SK-N-MC (cell line): ENCODE results near the gene BRINP3.

ENCODE experiments used
- DNase-seq: peaks from one replicate; pipeline ENCODE4 v3.0.0-alpha.2; 2011; ENCODE audit warnings: low read depth, low spot score
- H3K27ac ChIP-seq: fragments of 200-600 bp; sonication (generic); 2 replicates; pipeline ENCODE4 v1.5.1; 2016; ENCODE audit warnings: mixed run types
- H3K36me3 ChIP-seq: fragments of 200-600 bp; sonication (generic); 2 replicates; pipeline ENCODE4 v1.6.1; 2017; ENCODE audit warnings: antibody characterized with exemption, low read length, mixed read lengths; ENCODE audit not compliant: insufficient read depth
- H3K4me3 ChIP-seq: fragments of 200-600 bp; sonication (generic); 2 replicates; pipeline ENCODE4 v1.5.1; 2016
- H3K9ac ChIP-seq: fragments of 200-600 bp; sonication (generic); 2 replicates; pipeline ENCODE4 v1.8.0; 2017; ENCODE audit warnings: mixed run types, mixed read lengths; ENCODE audit not compliant: insufficient read length
- H3K9me3 ChIP-seq: fragments of 200-600 bp; sonication (generic); 2 replicates; pipeline ENCODE4 v1.6.1; 2017; ENCODE audit warnings: low read depth, mild to moderate bottlenecking, antibody characterized with exemption, low read length, moderate library complexity, mixed read lengths
- EZH2 ChIP-seq: fragments of 200-600 bp; sonication (generic); IDR thresholded peaks from one replicate; pipeline ENCODE4 v1.6.1; 2017; ENCODE audit warnings: antibody characterized with exemption
- FOXP2 ChIP-seq: optimal IDR thresholded peaks from 2 replicates; pipeline ENCODE3; 2011; ENCODE audit warnings: mild to moderate bottlenecking, moderate library complexity; ENCODE audit not compliant: insufficient read depth; ENCODE audit errors: extremely low read length, control extremely low read depth
- POLR2AphosphoS5 ChIP-seq: IDR thresholded peaks from 2 replicates; pipeline ENCODE4 v1.6.1; 2012; ENCODE audit warnings: mild to moderate bottlenecking, low read depth, low read length, borderline replicate concordance

Gene BRINP3

GRCh38 chr1:190472042-190472441 is 5.6 kb downstream of the BRINP3 start:
- no peak for DNase-seq
- H3K36me3 ChIP-seq, result no peaks in the 10 kb centered on the region
- no peak overlapping the region for H3K4me3 ChIP-seq
- TF ChIP-seq EZH2, result no peak
- no peak for TF ChIP-seq POLR2AphosphoS5
- TF ChIP-seq FOXP2, result no peak
- no peaks in the 10 kb centered on the region for H3K9me3 ChIP-seq
- no peak overlapping the region for H3K9ac ChIP-seq
- no peak overlapping the region for H3K27ac ChIP-seq

GRCh38 chr1:190464690-190465089 is 13.0 kb downstream of the BRINP3 start:
- Histone ChIP-seq H3K9ac (no peak overlapping the region), H3K4me3 (no peak overlapping the region), H3K36me3 (no peaks in the 10 kb centered on the region), H3K27ac (no peak overlapping the region), H3K9me3 (no peaks in the 10 kb centered on the region)
- TF ChIP-seq EZH2 (no peak), FOXP2 (no peak), POLR2AphosphoS5 (no peak)
- no peak for DNase-seq

DNA sequence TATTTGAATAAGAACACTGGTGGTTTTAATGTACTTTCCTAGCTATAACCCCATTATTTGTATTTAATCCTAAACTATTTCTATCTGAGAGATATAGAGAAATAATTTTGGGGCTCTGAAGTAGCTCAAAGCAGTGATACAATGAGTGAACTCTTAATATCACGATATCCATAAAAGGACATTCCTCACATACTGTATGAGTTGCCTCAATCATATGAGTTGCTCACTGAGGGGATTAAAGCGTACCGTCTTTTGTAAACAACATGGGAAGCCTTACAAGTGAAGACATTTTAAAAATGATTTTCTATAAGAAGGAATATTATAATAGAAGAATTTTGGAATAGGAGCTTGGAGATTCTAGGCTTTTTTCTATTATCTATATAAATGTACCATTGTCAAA is 21.5 kb downstream of the BRINP3 start:
- Histone ChIP-seq H3K9me3 (no peaks in the 10 kb centered on the region), H3K27ac (peak overlapping the region; percentile 35; the same call in 1 of the 2 replicates), H3K9ac (no peak overlapping the region), H3K36me3 (no peaks in the 10 kb centered on the region), H3K4me3 (no peak overlapping the region)
- TF ChIP-seq EZH2 (no peak), FOXP2 (no peak), POLR2AphosphoS5 (no peak)
- DNase-seq, result no peak

DNA sequence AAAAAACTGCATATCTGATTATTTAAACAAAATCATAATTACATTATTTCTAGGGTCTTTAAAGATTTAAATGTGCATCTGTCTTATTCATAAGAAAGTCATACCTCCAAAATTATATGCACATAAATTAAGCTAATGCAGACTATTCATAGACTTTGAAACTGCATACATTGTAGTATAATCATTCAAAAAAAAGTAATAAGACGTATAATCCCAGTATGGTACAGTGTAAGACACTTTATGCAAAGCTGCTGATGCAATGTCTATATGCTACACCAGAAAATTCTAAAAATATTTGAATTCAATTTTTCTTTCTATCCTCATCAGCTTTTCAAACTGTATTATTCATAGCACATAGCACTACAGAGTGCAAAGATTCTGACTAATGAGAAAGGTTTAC is 22.0 kb downstream of the BRINP3 start:
- DNase-seq, result no peak
- H3K9me3 ChIP-seq, result no peaks in the 10 kb centered on the region
- H3K4me3 ChIP-seq, result no peak overlapping the region
- no peak overlapping the region for H3K9ac ChIP-seq
- TF ChIP-seq FOXP2, result no peak
- TF ChIP-seq EZH2, result no peak
- no peak for TF ChIP-seq POLR2AphosphoS5
- peak overlapping the region; percentile 35; the same call in 1 of the 2 replicates for H3K27ac ChIP-seq
- no peaks in the 10 kb centered on the region for H3K36me3 ChIP-seq

- H3K36me3 ChIP-seq, result no peaks in the 10 kb centered on the region
- no peak for DNase-seq
- no peaks in the 10 kb centered on the region for H3K9me3 ChIP-seq
- no peak for TF ChIP-seq FOXP2
- no peak for TF ChIP-seq POLR2AphosphoS5
- TF ChIP-seq EZH2, result no peak
- no peak overlapping the region for H3K4me3 ChIP-seq
- H3K9ac ChIP-seq, result no peak overlapping the region
- no peak overlapping the region for H3K27ac ChIP-seq
These were observed 24.1 kb downstream of the BRINP3 start for GRCh38 chr1:190453550-190453949.

GRCh38 chr1:190452272-190452848 is 25.3 kb downstream of the BRINP3 start:
- DNase-seq, result no peak
- TF ChIP-seq FOXP2 (no peak), POLR2AphosphoS5 (no peak), EZH2 (no peak)

GRCh38 chr1:190444464-190444863 is 33.2 kb downstream of the BRINP3 start:
- Histone ChIP-seq H3K36me3 (no peaks in the 10 kb centered on the region), H3K4me3 (no peak overlapping the region), H3K27ac (no peak overlapping the region), H3K9me3 (0 out of 2 replicates have a peak, but pooled peaks cover 2% of the 10 kb centered on the region), H3K9ac (no peak overlapping the region)
- no peak for DNase-seq
- TF ChIP-seq FOXP2, result no peak
- TF ChIP-seq EZH2, result no peak
- TF ChIP-seq POLR2AphosphoS5, result no peak

More at GRCh38 chr1:190452272-190452848, 25.3 kb downstream of the BRINP3 start:
- H3K9me3 ChIP-seq, result no peaks in the 10 kb centered on the region
- no peak overlapping the region for H3K4me3 ChIP-seq
- no peaks in the 10 kb centered on the region for H3K36me3 ChIP-seq
- H3K27ac ChIP-seq, result no peak overlapping the region
- H3K9ac ChIP-seq, result no peak overlapping the region

DNA sequence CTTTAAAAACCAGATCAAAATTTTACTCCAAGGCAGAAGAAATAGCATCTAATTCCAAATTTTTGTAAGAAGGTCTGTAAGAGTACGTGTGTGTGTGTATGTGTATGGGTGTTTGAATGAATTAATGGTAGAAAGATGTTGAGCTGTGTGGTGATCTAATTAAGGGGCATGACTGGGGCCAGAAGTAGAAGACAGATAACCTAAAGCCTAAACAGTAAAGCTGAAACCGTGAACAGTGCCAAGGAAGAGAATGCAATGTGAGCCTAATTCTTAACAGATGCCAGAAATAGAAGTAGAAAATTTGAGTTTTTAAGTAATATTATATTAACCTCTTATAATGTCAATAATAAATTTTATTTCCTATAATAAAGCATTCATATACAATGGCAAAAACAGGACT is 38.2 kb downstream of the BRINP3 start:
- no peak for DNase-seq
- Histone ChIP-seq H3K4me3 (no peak overlapping the region), H3K36me3 (no peaks in the 10 kb centered on the region), H3K9ac (no peak overlapping the region), H3K27ac (no peak overlapping the region), H3K9me3 (no peaks in the 10 kb centered on the region)
- TF ChIP-seq POLR2AphosphoS5 (no peak), EZH2 (no peak), FOXP2 (no peak)

DNA sequence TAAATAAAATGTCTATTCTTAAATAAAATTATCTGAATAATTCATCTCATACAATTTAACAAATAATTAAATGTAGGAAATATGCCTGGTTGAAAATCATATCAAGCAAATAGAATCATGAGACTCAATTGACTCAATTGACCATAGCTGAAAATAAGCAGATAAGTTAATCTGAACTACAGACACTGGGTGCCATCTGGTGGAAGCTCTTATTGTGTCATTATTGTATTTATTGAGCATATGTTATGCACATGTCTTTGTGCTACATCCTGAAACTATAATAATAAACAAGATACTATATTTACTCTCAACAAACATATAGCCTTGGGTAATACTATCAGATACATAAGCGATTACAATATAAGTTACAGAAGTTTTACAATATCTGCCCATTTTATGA is 41.0 kb downstream of the BRINP3 start:
- Histone ChIP-seq H3K4me3 (no peak overlapping the region), H3K9me3 (no peaks in the 10 kb centered on the region), H3K36me3 (no peaks in the 10 kb centered on the region), H3K27ac (no peak overlapping the region), H3K9ac (no peak overlapping the region)
- DNase-seq, result peak; percentile 48
- no peak for TF ChIP-seq FOXP2
- no peak for TF ChIP-seq EZH2
- TF ChIP-seq POLR2AphosphoS5, result no peak

GRCh38 chr1:190429932-190430331 is 47.7 kb downstream of the BRINP3 start:
- no peak for TF ChIP-seq EZH2
- no peak for TF ChIP-seq FOXP2
- TF ChIP-seq POLR2AphosphoS5, result no peak
- Histone ChIP-seq H3K9ac (no peak overlapping the region), H3K36me3 (no peaks in the 10 kb centered on the region), H3K4me3 (no peak overlapping the region), H3K27ac (no peak overlapping the region), H3K9me3 (no peaks in the 10 kb centered on the region)
- DNase-seq, result no peak
